Tibial nerve (tissue), 4 donors: Measurements from ENCODE around the gene CRYGD. TPM values are rescaled to one million over a fixed set of nuclear protein-coding genes. Genes with fewer than 3 reads are reported as not detected.

Source experiments
- DNase-seq, 2 donors: peaks; one replicate each; pipeline ENCODE4 v3.0.0-alpha.2; 2019; ENCODE audit warnings: low spot score in 2 of 2
- H3K27ac ChIP-seq, 4 donors: fragments of 200-600 bp; sonication (generic) in 3 of 4; one replicate each; pipeline ENCODE4 v1.5.1; 2017 to 2019; ENCODE audit warnings: mild to moderate bottlenecking in 1 of 4
- H3K27me3 ChIP-seq, 2 donors: fragments of 200-600 bp; sonication (generic) in 1 of 2; one replicate each; pipeline versions ENCODE4 v1.5.1 to v1.6.0; 2017 to 2019
- H3K36me3 ChIP-seq, 3 donors: fragments of 200-600 bp; sonication (generic); one replicate each; pipeline ENCODE4 v1.5.1; 2018 to 2019
- H3K4me1 ChIP-seq, 4 donors: fragments of 200-600 bp; sonication (generic) in 3 of 4; one replicate each; pipeline ENCODE4 v1.5.1; 2017 to 2019
- H3K4me3 ChIP-seq, 4 donors: fragments of 200-600 bp; sonication (generic) in 3 of 4; one replicate each; pipeline ENCODE4 v1.5.1; 2017 to 2019; ENCODE audit warnings: mild to moderate bottlenecking in 1 of 4, moderate library complexity in 1 of 4
- H3K9me3 ChIP-seq, 4 donors: fragments of 200-600 bp; sonication (generic) in 3 of 4; one replicate each; pipeline ENCODE4 v1.5.1; 2017 to 2019
- EP300 ChIP-seq, 2 donors: sonication (generic); formaldehyde crosslinking; IDR thresholded peaks; one replicate each; pipeline ENCODE4 v1.6.1; 2017; ENCODE audit warnings: antibody characterized with exemption in 2 of 2, mild to moderate bottlenecking in 1 of 2
- POLR2A ChIP-seq, 2 donors: fragments of 450-650 bp; IDR thresholded peaks; one replicate each; pipeline ENCODE4 v1.6.1; 2017; ENCODE audit warnings: antibody characterized with exemption in 2 of 2, mild to moderate bottlenecking in 2 of 2, moderate library complexity in 2 of 2
- WGBS, 2 donors: methylation state at CpG; one replicate each; pipeline ENCODE4 v1.1.5; 2018; 5-methylcytosine and 5-hydroxymethylcytosine counted together
- total RNA-seq, 4 donors: library from RNA; depleted of rRNA; stranded (reverse); fragments of >200 nt; gene quantifications; one replicate each; pipeline ENCODE4 v1.1.0, GENCODE V29; 2016
- TF ChIP-seq, protein P1 (sequence below), 5 experiments: fragments of 200-600 bp in 3 of 5; fragments of 450-650 bp in 2 of 5; sonication (generic) in 3 of 5; IDR thresholded peaks; one replicate each; pipeline ENCODE4 v1.5.1; 2016 to 2019; ENCODE audit warnings: antibody characterized with exemption in 5 of 5, mild to moderate bottlenecking in 3 of 5, moderate library complexity in 2 of 5

Gene CRYGD
- total RNA-seq, 4 donors from 2014 or later, result not detected

GRCh38 chr2:208097313-208097712 lies 27.0 kb downstream of the CRYGD start:
- Histone ChIP-seq H3K27me3 (no peaks in the 10 kb centered on the region), H3K4me3 (no peak overlapping the region), H3K4me1 (no peaks in the 10 kb centered on the region), H3K27ac (no peak overlapping the region), H3K9me3 (no peaks in the 10 kb centered on the region), H3K36me3 (no peaks in the 10 kb centered on the region)
- WGBS, 2 donors, result 86 to 87% methylated on average over 3 of the region's 3 CpGs
- DNase-seq, result no peak
- no peak for TF ChIP-seq EP300 (IDR thresholded peaks at IDR 0.05)
- TF ChIP-seq, protein P1, sequence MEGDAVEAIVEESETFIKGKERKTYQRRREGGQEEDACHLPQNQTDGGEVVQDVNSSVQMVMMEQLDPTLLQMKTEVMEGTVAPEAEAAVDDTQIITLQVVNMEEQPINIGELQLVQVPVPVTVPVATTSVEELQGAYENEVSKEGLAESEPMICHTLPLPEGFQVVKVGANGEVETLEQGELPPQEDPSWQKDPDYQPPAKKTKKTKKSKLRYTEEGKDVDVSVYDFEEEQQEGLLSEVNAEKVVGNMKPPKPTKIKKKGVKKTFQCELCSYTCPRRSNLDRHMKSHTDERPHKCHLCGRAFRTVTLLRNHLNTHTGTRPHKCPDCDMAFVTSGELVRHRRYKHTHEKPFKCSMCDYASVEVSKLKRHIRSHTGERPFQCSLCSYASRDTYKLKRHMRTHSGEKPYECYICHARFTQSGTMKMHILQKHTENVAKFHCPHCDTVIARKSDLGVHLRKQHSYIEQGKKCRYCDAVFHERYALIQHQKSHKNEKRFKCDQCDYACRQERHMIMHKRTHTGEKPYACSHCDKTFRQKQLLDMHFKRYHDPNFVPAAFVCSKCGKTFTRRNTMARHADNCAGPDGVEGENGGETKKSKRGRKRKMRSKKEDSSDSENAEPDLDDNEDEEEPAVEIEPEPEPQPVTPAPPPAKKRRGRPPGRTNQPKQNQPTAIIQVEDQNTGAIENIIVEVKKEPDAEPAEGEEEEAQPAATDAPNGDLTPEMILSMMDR (IDR thresholded peaks at IDR 0.05), result no peak
- no peak for TF ChIP-seq POLR2A (IDR thresholded peaks at IDR 0.05)

GRCh38 chr2:208096080-208096479 lies 28.2 kb downstream of the CRYGD start:
- WGBS, 2 donors, result 85 to 89% methylated on average over 3 of the region's 3 CpGs
- Histone ChIP-seq H3K36me3 (no peaks in the 10 kb centered on the region), H3K4me3 (no peak overlapping the region), H3K27me3 (no peaks in the 10 kb centered on the region), H3K27ac (no peak overlapping the region), H3K4me1 (no peaks in the 10 kb centered on the region), H3K9me3 (no peaks in the 10 kb centered on the region)
- DNase-seq, result no peak
- TF ChIP-seq POLR2A (IDR thresholded peaks at IDR 0.05), result no peak
- TF ChIP-seq, protein P1 (IDR thresholded peaks at IDR 0.05), result no peak
- TF ChIP-seq EP300 (IDR thresholded peaks at IDR 0.05), result no peak

DNA sequence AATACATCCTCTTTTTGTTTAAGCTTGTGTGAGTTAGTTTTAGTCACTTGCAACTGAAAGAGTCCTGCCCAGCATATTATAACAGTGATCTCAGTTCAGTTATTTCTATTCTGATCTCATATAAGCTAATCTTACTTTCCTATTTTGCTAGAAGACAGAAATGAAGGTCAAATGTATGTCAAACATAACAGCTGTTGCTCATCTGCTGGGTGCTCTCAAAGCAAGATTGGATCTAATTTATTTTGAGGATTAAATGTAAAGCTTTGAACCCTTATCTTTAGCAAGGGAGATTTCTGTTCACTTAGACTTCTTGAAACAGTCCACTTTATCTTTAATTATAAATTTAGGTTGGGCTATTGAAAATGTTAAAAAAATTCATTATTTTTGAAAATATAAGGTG lies 31.2 kb downstream of the CRYGD start:
- no peak overlapping the region for H3K27ac ChIP-seq
- DNase-seq, result no peak
- H3K4me3 ChIP-seq, result no peak overlapping the region
- no peak for TF ChIP-seq POLR2A (IDR thresholded peaks at IDR 0.05)
- TF ChIP-seq, protein P1 (IDR thresholded peaks at IDR 0.05), result no peak
- TF ChIP-seq EP300 (IDR thresholded peaks at IDR 0.05), result no peak
- no peaks in the 10 kb centered on the region for H3K36me3 ChIP-seq
- no peaks in the 10 kb centered on the region for H3K27me3 ChIP-seq
- H3K4me1 ChIP-seq, result no peaks in the 10 kb centered on the region
- peaks cover 0 to 8% (median 0%) of the 10 kb centered on the region in 4 donors for H3K9me3 ChIP-seq

DNA sequence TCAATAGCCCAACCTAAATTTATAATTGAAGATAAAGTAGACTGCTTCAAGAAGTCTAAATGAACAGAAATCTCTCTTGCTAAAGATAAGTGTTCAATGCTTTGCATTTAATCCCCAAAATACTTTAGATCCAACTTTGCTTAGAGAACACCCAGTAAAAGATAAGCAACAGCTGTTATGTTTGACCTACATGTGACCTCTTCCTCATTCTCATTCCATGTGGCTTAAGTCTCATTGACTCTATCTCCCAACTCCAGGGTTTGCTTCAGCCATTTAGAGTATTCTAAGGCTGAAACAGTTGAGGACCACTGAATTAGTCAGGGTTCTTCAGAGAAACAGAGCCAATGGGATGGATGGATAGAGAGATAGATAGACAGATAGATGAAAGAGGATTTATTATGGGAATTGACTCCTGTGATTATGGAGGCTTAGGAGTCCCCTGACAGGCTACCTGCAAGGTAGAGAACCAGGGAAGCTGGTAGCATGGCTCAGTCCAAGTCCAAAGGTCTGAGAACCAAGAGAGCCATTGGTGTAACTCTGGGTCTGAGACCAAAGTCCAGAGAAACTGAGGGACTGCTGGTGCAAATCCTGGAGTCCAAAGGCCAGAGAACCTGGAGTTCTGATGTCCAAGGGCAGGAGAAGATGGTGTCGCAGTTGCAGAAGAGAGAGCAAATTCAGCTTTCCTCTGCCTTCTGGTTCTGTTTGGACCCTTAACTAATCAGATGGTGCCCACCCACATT lies 32.1 kb downstream of the CRYGD start:
- 85 to 93% methylated on average over 1 of the region's 1 CpG for WGBS, 2 donors
- H3K4me1 ChIP-seq, result no peaks in the 10 kb centered on the region
- H3K27ac ChIP-seq, result no peak overlapping the region
- H3K27me3 ChIP-seq, result no peaks in the 10 kb centered on the region
- no peaks in the 10 kb centered on the region for H3K36me3 ChIP-seq
- no peak for TF ChIP-seq EP300 (IDR thresholded peaks at IDR 0.05)
- TF ChIP-seq, protein P1 (IDR thresholded peaks at IDR 0.05), result no peak
- TF ChIP-seq POLR2A (IDR thresholded peaks at IDR 0.05), result no peak
- peaks cover 0 to 8% (median 0%) of the 10 kb centered on the region in 4 donors for H3K9me3 ChIP-seq
- no peak for DNase-seq
- no peak overlapping the region for H3K4me3 ChIP-seq

GRCh38 chr2:208090420-208090819 lies 33.9 kb downstream of the CRYGD start:
- Histone ChIP-seq H3K27me3 (no peaks in the 10 kb centered on the region), H3K9me3 (peaks cover 0 to 8% (median 0%) of the 10 kb centered on the region in 4 donors), H3K4me1 (no peaks in the 10 kb centered on the region), H3K27ac (no peak overlapping the region), H3K4me3 (no peak overlapping the region), H3K36me3 (no peaks in the 10 kb centered on the region)
- TF ChIP-seq, protein P1 (IDR thresholded peaks at IDR 0.05), result no peak
- no peak for DNase-seq
